ENCODE results near the gene ASGR2.
"Not testable (repeated sequence)": the region's sequence is repeated elsewhere in the genome, so short reads cannot be mapped to it uniquely, and the experiment has no call there.

DNA sequence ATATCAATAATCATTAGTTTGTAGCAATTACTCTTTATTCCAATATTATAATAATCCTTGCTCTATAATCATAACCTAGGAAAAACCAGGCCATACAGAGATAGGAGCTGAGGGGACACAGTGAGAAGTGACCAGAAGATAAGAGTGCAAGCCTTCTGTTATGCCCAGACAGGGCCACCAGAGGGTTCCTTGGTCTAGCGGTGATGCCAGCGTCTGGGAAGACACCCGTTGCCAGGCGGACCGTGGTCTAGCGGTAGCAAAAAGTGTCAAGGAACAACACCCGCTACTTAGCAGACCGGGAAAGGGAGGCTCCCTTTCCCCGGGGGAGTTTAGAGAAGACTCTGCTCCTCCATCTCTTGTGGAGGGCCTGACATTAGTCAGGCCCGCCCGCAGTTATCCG lies 11.8 kb upstream of the ASGR2 start:
- TF ChIP-seq YY1 (IDR thresholded peaks at IDR 0.05; ENCODE audit: insufficient read depth, insufficient read length); SUZ12 (IDR thresholded peaks at IDR 0.05; ENCODE audit: extremely low read depth, insufficient read depth, insufficient read length): not testable (repeated sequence)

Data from NT2/D1 (cell line).